HG03558 (cell line): ENCODE data around the gene CHRNB4.

ENCODE experiments used
- ATAC-seq: cut with Tn5 transposase; IDR thresholded peaks from one replicate; pipeline ENCODE4 v1.9.1; 2021; ENCODE audit warnings: moderate number of reproducible peaks; ENCODE audit not compliant: unreplicated experiment; ENCODE audit errors: extremely low read depth

Gene CHRNB4

DNA sequence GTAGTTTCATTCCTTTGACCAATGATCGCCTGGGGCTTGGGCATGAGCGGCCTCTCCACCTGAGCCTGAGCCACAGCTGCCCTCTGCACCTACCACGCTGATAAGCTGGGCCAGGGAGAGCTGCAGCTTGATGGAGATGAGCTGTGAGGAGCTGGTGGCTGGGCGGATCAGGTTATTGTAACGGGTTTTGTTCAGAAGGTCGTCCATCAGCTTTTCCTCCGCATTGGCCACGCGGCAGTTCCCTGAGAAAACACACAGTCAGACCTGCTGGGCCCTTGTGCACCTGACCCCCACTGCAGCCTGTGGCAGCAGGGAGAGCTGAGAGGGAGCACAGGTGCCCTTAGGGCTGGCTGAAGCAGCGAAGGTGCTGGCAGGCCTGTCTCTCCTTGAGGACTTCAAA, 5.7 kb downstream of the CHRNB4 start:
- no peak for ATAC-seq

GRCh38 chr15:78634210-78635145, 6.5 kb downstream of the CHRNB4 start:
- ATAC-seq, result no peak

GRCh38 chr15:78633348-78633747, 7.7 kb downstream of the CHRNB4 start:
- ATAC-seq, result no peak

DNA sequence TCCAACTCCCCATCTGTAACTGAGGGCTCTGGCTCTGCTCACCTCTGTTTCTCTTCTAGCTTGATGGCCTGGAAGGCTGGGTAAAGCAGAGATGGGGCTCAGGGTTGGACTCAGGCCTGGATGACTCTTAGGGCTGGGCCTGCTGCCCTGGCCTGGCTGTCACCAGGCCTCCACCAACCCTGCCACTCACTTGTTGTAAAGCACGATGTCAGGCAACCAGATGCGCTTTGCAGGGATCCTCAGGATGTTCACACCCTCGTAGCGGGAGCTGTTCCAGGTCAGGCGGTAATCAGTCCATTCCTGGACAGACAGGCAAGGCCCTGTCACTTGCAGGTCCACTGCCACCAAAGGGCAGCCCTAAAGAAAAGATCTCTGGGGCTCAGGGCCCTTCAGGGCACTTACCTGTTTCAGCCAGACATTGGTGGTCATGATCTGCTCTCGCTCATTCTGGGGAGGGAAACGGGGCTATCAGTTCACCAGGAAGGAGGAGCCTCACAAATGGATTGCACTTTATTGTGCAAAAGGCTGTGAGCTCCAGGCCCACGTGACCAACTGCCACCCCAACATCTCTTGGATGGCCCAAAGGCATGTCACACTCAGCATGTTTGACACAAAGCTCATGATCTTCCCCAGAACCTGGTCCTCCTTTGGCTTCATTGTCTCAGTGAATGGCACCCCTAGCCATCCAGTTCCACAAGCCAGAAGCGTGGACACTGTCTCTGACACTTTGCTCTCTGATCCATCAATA, 9.9 kb downstream of the CHRNB4 start:
- ATAC-seq, result no peak

DNA sequence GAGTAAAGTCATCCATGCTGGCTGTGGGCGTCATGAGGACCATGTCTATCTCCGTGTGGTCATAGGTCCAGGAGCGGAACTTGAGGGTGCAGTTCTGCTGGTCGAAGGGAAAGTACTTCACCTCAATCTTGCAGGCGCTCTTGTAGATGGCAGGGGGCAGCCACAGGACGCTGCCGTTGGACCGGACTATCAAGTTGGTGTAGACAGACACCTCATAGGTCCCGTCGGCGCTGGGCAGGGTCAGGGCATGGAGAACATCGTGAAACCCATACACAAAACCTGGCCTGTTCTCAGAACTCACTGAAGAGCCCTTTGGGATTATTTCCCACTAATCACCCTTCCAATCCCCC, 11.3 kb downstream of the CHRNB4 start:
- no peak for ATAC-seq

GRCh38 chr15:78629031-78629715, 11.8 kb downstream of the CHRNB4 start:
- ATAC-seq, result no peak

DNA sequence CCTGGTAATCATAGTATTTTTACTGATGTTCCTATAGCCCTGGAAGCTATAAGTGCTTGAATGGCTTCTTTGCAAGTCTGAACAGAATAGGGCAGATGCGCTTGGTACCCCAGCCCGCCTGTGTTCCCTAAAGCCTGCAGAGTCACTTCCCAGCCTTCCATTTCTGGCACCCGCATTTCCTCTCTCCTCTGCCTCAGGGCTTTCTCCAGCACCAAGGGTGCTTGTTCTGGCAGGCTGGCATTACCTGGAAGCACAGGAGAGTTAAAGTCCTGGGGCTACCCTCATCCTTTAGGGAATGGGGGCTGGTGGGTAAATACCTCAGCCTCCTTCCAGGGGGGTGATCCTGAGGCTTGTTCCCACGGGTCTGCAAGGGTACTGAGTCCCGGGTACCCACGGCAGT, 12.8 kb downstream of the CHRNB4 start:
- no peak for ATAC-seq

DNA sequence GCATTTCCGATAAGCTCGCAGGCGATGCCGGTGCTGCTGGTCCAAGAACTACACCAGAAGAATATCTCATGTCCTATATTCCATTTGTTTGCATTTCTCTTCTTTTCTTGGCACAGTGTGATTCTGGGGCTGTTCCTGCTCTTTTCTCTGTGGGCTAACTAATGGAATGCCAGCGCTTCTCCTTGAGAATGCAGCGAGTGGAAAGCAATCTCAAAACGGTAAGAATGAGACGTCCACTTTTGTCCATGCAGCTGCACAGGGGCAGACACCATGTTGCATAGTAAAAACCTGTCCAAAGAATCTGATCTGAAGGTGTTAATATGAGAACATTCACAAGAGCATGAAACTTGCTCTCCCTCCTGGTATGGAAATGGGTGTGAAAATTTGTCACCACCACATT, 13.7 kb downstream of the CHRNB4 start:
- ATAC-seq, result no peak

GRCh38 chr15:78626381-78626995, 14.5 kb downstream of the CHRNB4 start:
- no peak for ATAC-seq

GRCh38 chr15:78625606-78626280, 15.3 kb downstream of the CHRNB4 start:
- no peak for ATAC-seq

- ATAC-seq, result no peak
Measured at GRCh38 chr15:78624651-78625590, 16.1 kb downstream of the CHRNB4 start.

DNA sequence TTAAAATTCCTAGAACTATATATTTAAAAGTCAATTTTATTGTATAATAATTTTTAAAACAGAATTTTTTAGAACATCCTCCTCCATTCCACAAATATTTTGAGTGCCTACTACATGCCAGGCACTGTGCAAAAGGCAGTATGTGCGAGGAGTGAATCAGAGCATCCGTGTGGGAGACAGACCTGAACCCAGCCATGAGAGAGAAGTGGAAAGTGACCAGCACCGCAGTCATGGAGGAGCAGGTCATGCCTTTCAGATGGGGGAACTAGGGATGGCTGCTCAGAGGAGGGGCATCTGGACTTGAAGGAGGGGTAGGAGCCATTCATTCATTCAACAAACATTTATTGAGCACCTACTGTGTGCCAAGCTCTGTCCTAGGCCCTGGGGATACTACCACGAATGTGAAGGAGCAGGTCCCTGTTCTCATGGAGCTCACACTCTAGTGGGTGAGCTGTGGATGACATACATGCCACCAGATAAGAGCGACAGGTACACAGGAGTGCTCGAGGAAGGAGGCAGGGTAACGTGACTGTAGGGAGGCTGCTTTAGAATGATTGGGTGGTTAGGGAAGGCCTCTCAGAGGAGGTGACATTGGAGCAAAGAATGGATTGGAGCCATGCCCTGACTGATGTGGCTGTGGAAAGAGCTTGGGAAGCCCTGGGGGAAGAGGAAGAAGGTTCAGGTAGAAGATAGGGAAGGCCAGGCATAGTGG, 17.1 kb downstream of the CHRNB4 start:
- ATAC-seq, result no peak

GRCh38 chr15:78621810-78622402, 19.1 kb downstream of the CHRNB4 start:
- ATAC-seq, result no peak

- ATAC-seq, result no peak
Measured at GRCh38 chr15:78620527-78621421, 20.2 kb downstream of the CHRNB4 start, which contains the start of gene CHRNA3. TSS of gene CHRNA3 (minus strand) at chr15:78620996. CDS start at chr15:78620794, 202 bp downstream.

- ATAC-seq, result no peak
Measured at GRCh38 chr15:78620021-78620526, 20.9 kb downstream of the CHRNB4 start.
